GM12875 (cell line): Measurements from ENCODE around the gene CASTOR1.

ENCODE experiments used
- H3K4me3 ChIP-seq: one replicate; pipeline ENCODE4 v1.5.1; 2011; ENCODE audit warnings: low read depth, low read length, control low read depth
- TF ChIP-seq, protein P1 (sequence below): IDR thresholded peaks from 2 replicates; pipeline ENCODE4 v1.5.1; 2011; ENCODE audit warnings: low read depth, mild to moderate bottlenecking, control low read depth, inconsistent platforms, low read length, moderate library complexity, borderline replicate concordance; ENCODE audit not compliant: insufficient read depth

CASTOR1 gene

DNA sequence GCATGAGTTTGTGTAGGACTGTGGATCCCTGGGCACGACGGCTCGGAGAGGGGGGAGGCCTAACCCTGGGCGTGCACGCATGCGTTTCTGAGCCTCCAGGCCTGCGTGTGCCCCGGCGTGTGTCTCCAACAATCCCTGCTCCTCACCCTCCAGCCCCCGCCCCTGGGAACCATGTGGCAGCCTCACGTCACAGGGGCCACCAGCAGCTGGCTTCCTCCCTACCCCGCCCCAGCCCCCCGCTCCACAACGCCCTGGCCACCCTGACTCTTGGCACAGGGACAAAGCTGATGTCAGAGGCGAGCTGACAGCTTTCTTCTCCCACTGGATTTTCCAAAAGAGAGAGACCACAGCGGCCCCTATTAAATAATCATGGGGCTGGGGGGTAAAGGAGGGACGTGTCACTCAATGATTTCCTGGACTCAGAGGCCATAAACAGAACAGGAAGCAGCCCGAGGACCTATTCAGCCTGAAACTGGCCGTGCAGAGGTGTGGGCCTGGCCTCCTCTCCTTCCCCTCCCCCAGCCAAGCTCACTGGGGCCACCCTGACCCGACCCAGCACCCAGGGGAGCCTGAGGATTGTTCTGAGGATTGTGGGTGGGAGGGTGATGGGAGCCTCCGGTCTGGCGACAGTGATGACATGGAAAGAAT lies 36.0 kb downstream of the CASTOR1 start:
- TF ChIP-seq, protein P1, sequence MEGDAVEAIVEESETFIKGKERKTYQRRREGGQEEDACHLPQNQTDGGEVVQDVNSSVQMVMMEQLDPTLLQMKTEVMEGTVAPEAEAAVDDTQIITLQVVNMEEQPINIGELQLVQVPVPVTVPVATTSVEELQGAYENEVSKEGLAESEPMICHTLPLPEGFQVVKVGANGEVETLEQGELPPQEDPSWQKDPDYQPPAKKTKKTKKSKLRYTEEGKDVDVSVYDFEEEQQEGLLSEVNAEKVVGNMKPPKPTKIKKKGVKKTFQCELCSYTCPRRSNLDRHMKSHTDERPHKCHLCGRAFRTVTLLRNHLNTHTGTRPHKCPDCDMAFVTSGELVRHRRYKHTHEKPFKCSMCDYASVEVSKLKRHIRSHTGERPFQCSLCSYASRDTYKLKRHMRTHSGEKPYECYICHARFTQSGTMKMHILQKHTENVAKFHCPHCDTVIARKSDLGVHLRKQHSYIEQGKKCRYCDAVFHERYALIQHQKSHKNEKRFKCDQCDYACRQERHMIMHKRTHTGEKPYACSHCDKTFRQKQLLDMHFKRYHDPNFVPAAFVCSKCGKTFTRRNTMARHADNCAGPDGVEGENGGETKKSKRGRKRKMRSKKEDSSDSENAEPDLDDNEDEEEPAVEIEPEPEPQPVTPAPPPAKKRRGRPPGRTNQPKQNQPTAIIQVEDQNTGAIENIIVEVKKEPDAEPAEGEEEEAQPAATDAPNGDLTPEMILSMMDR: no peak
- no peak overlapping the region for H3K4me3 ChIP-seq

DNA sequence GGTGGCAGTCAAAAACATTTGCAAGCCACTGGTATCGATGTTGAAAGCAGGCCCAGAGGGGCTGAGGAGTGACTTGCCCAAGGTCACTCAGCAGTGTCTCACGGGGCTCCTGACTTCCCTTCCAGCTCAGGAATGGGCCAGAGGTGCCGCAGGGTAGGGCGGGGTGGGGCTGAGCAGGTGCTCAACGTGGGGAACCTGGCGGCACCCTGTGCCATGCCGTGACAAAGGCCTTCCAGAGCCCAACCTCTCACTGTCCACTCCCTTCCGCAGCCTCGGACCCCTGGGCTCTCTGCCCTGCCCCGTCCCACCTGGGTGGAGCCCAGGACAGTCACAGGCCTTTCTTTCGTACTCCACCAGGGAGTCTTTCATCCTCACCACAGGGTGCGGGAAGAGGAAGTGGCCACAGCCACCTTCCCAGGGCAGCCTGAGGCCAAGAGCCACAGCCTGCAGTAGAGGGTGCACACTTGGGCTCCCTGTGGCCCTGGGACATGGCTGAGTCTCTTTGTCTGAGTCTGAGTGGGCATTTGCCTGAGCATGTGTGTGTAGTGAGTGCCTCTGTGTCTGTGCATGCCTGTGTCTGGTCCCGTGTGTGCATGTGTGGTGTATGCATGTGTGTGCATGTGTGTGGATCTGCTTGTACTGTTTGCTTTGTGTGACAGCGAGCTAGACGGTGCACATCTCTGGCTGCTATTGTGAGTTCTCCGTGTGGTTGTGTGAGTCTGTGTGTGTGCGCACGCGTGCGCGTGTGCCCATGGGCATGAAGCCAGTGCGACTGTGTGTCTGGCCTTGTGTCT lies 36.7 kb downstream of the CASTOR1 start:
- TF ChIP-seq, protein P1: no peak
- H3K4me3 ChIP-seq: no peak overlapping the region

DNA sequence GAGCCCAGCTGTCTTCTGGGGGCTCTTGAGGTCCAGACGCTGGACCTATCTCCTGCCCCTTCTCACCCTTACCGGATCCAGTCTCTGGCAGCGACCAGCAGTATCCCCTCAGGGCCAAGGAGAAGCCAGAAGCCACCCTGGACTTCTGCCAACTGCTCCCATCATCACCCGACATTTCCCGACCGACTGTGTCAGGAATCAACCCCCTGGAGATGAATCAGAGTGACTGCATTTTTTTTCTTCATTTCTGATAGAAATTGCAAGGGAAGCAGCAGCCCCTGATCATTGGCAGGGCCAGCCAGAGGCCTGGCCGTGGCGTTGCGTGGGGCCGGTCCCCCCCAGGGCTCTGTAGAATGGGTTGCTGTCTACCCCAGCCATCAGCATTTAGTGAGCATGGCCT lies 37.6 kb downstream of the CASTOR1 start:
- no peak overlapping the region for H3K4me3 ChIP-seq
- TF ChIP-seq, protein P1: no peak

DNA sequence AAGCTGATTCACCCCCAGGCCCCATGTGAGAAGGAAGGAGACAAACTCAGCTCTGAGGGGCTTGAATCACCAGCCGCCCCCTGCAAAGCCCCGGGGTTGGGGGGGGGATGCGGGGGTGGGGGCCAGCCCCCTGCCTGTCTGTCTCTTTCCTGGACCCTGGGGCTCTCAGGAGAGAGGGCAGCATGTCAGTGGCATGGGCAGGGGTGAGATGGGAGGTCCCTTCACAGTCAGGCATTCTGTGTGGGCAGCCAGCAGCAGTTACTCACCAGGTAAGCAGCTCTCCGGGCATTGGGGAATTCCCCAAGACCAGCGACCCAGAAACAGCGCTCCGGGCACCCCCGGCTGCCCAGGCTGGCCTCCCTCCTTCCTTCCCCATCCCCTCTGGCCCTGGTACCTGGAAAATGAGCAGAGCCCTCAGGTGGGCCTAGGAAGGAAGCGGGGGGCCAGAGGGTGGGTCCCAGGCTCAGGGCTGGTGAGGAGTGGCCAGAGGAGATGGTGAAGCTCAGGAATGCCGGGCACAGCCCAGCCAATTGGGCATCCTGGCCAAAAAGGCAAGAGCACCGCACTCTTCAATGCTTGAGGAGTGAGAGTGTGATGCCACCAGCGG lies 38.5 kb downstream of the CASTOR1 start:
- H3K4me3 ChIP-seq: no peak overlapping the region
- TF ChIP-seq, protein P1: no peak

DNA sequence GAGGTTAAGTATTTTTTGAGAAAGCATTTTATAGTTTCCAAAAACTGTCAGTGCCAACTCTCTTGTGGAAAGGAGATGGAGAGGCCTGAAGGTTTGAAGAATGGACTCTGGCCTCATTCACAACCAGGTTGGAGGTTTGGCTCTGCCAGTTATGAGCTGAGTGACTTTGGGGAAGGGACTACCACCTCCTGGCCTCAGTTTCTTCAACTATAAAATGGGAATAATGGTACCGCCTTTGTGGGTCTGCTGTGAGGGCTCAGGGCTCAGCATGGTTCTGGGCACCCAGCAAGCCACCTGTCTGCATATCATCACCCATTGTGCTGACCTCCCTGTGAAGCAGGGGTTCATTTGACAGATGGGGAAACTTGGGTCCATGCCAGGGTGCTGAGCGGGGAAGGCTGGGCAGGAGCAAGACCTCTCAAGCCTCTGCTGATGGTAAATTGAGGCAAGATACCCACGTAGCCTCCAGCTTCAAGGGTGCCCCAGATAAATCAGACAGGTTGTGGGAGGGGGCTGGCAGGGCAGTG lies 39.2 kb downstream of the CASTOR1 start:
- no peak overlapping the region for H3K4me3 ChIP-seq
- TF ChIP-seq, protein P1: no peak

DNA sequence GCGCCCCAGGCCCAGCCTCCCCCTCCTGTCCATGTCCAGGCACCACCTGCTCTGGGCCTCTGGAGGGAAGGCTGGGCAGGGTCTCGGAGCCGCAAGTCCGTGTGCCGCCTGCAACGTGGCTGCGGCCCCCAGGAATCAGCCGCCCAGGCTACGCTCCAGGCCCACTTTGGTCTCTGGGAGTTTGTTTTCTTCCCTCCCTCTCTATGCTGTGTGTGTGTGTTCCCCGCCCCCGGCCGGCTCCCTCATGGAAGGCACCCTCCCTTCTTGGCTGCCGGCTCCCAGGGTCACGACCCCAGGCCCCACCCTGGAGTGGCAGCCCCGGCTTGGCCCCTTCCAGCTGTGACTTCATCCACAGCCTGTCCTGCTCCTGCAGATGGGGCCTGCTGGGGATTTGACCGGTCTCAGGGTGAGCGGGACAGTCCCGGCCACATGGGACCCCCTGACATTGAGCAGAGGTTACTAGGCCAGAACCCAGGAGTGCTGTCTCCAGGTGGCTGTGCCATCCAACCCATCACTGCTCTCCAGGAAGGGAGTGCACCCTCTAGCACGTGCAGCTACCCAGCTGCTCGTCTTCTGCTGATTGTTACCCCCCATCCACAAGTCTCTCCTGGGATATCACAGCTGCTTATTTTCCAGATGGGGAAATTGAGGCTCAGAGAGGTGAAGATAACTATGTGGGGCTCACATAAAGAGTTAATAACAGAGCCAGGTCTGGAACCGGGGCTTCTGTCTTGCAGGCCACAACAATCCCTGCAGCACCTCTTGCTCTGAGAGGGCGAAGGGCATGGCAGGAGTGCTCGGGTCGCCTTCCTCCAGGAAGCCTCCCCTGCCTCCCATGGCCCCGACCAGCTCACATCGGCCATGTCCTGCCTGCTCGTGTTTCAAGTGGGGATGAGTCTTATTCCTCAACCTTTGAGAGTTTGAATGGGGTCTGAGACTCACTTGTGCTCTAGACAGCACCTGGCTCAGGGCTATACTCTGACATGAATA lies 40.0 kb downstream of the CASTOR1 start:
- no peak overlapping the region for H3K4me3 ChIP-seq
- TF ChIP-seq, protein P1: no peak
